B cell (primary cell): ENCODE data around the gene RIC8B. TPM values are rescaled to one million over a fixed set of nuclear protein-coding genes. Genes with fewer than 3 reads are reported as not detected.

ENCODE experiments used
- ATAC-seq: fragments of 200-7000 bp; cut with Tn5 transposase; one replicate; pipeline ENCODE4 v1.10.0; 2021; ENCODE audit warnings: low read depth, mild to moderate bottlenecking, moderate number of reproducible peaks, moderate library complexity
- CTCF ChIA-PET: fragments of 350-600 bp; sonication (Branson Sonifier 250); formaldehyde crosslinking; loops from one replicate; lab custom pipeline; 2021; ENCODE audit warnings: antibody characterized with exemption, inconsistent platforms; lab: Charles Lee
- POLR2A ChIA-PET: fragments of 350-600 bp; sonication (Branson Sonifier 250); formaldehyde crosslinking; loops from one replicate; lab custom pipeline; 2021; ENCODE audit warnings: antibody characterized with exemption; lab: Charles Lee
- DNase-seq: peaks from one replicate; pipeline ENCODE4 v3.0.0; 2013
- H2AFZ ChIP-seq: 2 replicates; pipeline ENCODE4 v1.6.1; 2012; ENCODE audit warnings: mild to moderate bottlenecking, low read depth, low read length; ENCODE audit not compliant: insufficient read depth, poor library complexity, severe bottlenecking
- H3K27ac ChIP-seq, 2 donors: 1 replicate in 1 of 2; 2 replicates in 1 of 2; pipeline ENCODE4 v1.5.1; 2012 to 2013; ENCODE audit warnings: low read length in 2 of 2, mild to moderate bottlenecking in 2 of 2, moderate library complexity in 1 of 2
- H3K27me3 ChIP-seq, 4 experiments: fragments of 200-600 bp in 1 of 4; sonication (generic) in 1 of 4; replicated peaks in 1 of 4; 1 replicate in 2 of 4; 2 replicates in 2 of 4; pipeline versions ENCODE4 v1.6.1 to v1.7.0; 2013 to 2016; ENCODE audit warnings: low read length in 3 of 4, mild to moderate bottlenecking in 2 of 4, mixed read lengths in 1 of 4, moderate library complexity in 1 of 4; ENCODE audit not compliant: insufficient read depth in 4 of 4, control insufficient read depth in 3 of 4; ENCODE audit errors: control extremely low read depth in 1 of 4
- H3K36me3 ChIP-seq, 2 experiments: replicated peaks in 1 of 2; 1 replicate in 1 of 2; 2 replicates in 1 of 2; pipeline versions ENCODE4 v1.6.1 to v1.7.1; 2013; ENCODE audit warnings: low read length in 1 of 2; ENCODE audit not compliant: insufficient read depth in 2 of 2, control insufficient read depth in 1 of 2; ENCODE audit errors: control extremely low read depth in 1 of 2, extremely low read depth in 1 of 2
- H3K4me1 ChIP-seq, 2 donors: fragments of 200-600 bp in 1 of 2; sonication (generic) in 1 of 2; 1 replicate in 1 of 2; 2 replicates in 1 of 2; pipeline versions ENCODE4 v1.5.1 to v1.6.1; 2013 to 2017; ENCODE audit warnings: low read length in 2 of 2; ENCODE audit not compliant: control insufficient read depth in 2 of 2, insufficient read depth in 2 of 2
- H3K4me2 ChIP-seq: replicated peaks from 2 replicates; pipeline ENCODE3; 2012; ENCODE audit warnings: mild to moderate bottlenecking, low read depth, low read length; ENCODE audit not compliant: poor library complexity, severe bottlenecking
- H3K4me3 ChIP-seq, 5 experiments: fragments of 200-600 bp in 1 of 5; sonication (generic) in 1 of 5; 1 replicate in 3 of 5; 2 replicates in 2 of 5; pipeline versions ENCODE4 v1.5.1 to v1.7.0; 2011 to 2016; ENCODE audit warnings: low read length in 4 of 5, mild to moderate bottlenecking in 4 of 5, low read depth in 2 of 5, control low read depth in 1 of 5, moderate library complexity in 1 of 5; ENCODE audit not compliant: insufficient read depth in 1 of 5; ENCODE audit errors: control extremely low read depth in 1 of 5, extremely low read depth in 1 of 5
- H3K79me2 ChIP-seq: fragments of 200-600 bp; sonication (generic); one replicate; pipeline ENCODE4 v1.6.0; 2016; ENCODE audit warnings: low read length; ENCODE audit not compliant: control insufficient read depth, insufficient read depth
- H3K9ac ChIP-seq: fragments of 200-600 bp; sonication (generic); 2 replicates; pipeline ENCODE4 v1.6.1; 2017; ENCODE audit warnings: mild to moderate bottlenecking, low read length, moderate library complexity
- H3K9me3 ChIP-seq, 3 donors: one replicate each; pipeline versions ENCODE4 v1.6.1 to v1.7.1; 2013; ENCODE audit warnings: low read length in 2 of 3; ENCODE audit not compliant: control insufficient read depth in 2 of 3, insufficient read depth in 1 of 3; ENCODE audit errors: control extremely low read depth in 1 of 3
- H4K20me1 ChIP-seq: 2 replicates; pipeline ENCODE4 v1.6.0; 2012; ENCODE audit warnings: mild to moderate bottlenecking, low read length; ENCODE audit not compliant: insufficient read depth, control insufficient read depth, poor library complexity, severe bottlenecking
- H3K27ac Mint-ChIP-seq: one replicate; pipeline ENCODE4 v1.8.0; 2021; ENCODE audit warnings: mixed read lengths
- H3K27me3 Mint-ChIP-seq: one replicate; pipeline ENCODE4 v1.8.0; 2021; ENCODE audit warnings: mixed read lengths
- H3K4me1 Mint-ChIP-seq: one replicate; pipeline ENCODE4 v1.8.0; 2021; ENCODE audit warnings: mixed read lengths
- H3K4me3 Mint-ChIP-seq: one replicate; pipeline ENCODE4 v1.8.0; 2021; ENCODE audit warnings: mixed read lengths
- H3K9me3 Mint-ChIP-seq: one replicate; pipeline ENCODE4 v1.8.0; 2022; ENCODE audit warnings: mixed read lengths; ENCODE audit not compliant: insufficient read depth
- EZH2 ChIP-seq: IDR thresholded peaks from 2 replicates; pipeline ENCODE4 v1.6.1; 2012; ENCODE audit warnings: borderline replicate concordance, low read depth, mild to moderate bottlenecking, moderate library complexity, low read length; ENCODE audit not compliant: insufficient read depth, poor library complexity, severe bottlenecking
- WGBS: methylation state at CpG from one replicate; pipeline ENCODE4 v1.1.5; 2013; ENCODE audit warnings: missing lambda C conversion rate; ENCODE audit not compliant: insufficient coverage; 5-methylcytosine and 5-hydroxymethylcytosine counted together
- intact Hi-C: fragments of 100-400 bp; cut with micrococcal nuclease; formaldehyde crosslinking; loops from one replicate; pipeline ENCODE4 v1.10.0; 2022
- polyA plus RNA-seq: library from polyadenylated mRNA; depleted of rRNA; stranded (reverse); fragments of >200 nt; gene quantifications from 2 replicates; pipeline ENCODE4 v1.2.3, GENCODE V29; 2012
- total RNA-seq, 2 donors: library from RNA; stranded (reverse); fragments of 120-200 nt in 1 of 2; gene quantifications; 1 replicate in 1 of 2; 2 replicates in 1 of 2; pipeline versions ENCODE4 v1.2.3 to v1.2.4, GENCODE V29; 2013 to 2022
- TF ChIP-seq, protein P1 (sequence below): fragments of 200-600 bp; IDR thresholded peaks from one replicate; pipeline ENCODE4 v1.8.0; 2022; ENCODE audit warnings: antibody characterized with exemption, mild to moderate bottlenecking

Gene RIC8B
- total and polyA plus RNA-seq, 2 donors (not counting 1 experiment from before 2014, with no cell fraction given): 3.0 to 14.8 TPM

DNA sequence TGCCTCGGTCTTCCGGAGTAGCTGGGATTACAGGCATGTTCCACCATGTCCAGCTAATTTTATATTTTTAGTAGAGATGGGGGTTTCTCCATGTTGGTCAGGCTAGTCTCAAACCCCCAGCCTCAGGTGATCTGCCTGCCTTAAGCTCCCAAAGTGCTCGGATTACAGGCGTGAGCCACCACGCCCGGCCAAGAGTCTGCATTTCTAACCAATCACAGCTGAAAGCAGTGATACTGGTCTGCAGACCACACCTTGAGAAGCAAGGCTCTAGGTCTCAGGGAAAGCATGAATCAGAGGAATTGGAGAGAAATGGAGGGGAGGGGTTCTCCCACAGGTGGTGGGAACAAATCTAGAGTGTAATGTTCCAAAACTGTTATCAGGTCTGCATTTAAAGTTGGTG is 126.1 kb downstream of the RIC8B start:
- H3K27ac ChIP-seq: no peak overlapping the region
- no peak overlapping the region for H3K4me3 ChIP-seq
- intact Hi-C loops: no loop called here
- ATAC-seq: no peak
- Mint-ChIP-seq H3K9me3 (no peaks in the 10 kb centered on the region), H3K27ac (no peak overlapping the region), H3K4me3 (no peak overlapping the region), H3K4me1 (peaks cover 2% of the 10 kb centered on the region), H3K27me3 (peaks cover 81% of the 10 kb centered on the region)
- H3K27me3 ChIP-seq: peaks cover 8 to 81% (median 72%) of the 10 kb centered on the region in 4 experiments
- TF ChIP-seq EZH2: no peak
- TF ChIP-seq, protein P1, sequence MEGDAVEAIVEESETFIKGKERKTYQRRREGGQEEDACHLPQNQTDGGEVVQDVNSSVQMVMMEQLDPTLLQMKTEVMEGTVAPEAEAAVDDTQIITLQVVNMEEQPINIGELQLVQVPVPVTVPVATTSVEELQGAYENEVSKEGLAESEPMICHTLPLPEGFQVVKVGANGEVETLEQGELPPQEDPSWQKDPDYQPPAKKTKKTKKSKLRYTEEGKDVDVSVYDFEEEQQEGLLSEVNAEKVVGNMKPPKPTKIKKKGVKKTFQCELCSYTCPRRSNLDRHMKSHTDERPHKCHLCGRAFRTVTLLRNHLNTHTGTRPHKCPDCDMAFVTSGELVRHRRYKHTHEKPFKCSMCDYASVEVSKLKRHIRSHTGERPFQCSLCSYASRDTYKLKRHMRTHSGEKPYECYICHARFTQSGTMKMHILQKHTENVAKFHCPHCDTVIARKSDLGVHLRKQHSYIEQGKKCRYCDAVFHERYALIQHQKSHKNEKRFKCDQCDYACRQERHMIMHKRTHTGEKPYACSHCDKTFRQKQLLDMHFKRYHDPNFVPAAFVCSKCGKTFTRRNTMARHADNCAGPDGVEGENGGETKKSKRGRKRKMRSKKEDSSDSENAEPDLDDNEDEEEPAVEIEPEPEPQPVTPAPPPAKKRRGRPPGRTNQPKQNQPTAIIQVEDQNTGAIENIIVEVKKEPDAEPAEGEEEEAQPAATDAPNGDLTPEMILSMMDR: no peak
- H3K36me3 ChIP-seq: no peaks in the 10 kb centered on the region
- CTCF ChIA-PET: no interaction called here
- H3K4me1 ChIP-seq: peaks cover 4 to 10% of the 10 kb centered on the region in 2 donors
- POLR2A ChIA-PET: no interaction called here
- DNase-seq: no peak
- H3K9ac ChIP-seq: no peak overlapping the region
- H4K20me1 ChIP-seq: no peaks in the 10 kb centered on the region
- H3K9me3 ChIP-seq: peaks cover 0 to 10% (median 0%) of the 10 kb centered on the region in 3 donors
- WGBS: 79% methylated on average over 2 of the region's 6 CpGs
- H3K4me2 ChIP-seq: no peak overlapping the region
- H2AFZ ChIP-seq: no peak overlapping the region
- H3K79me2 ChIP-seq: no peaks in the 10 kb centered on the region

DNA sequence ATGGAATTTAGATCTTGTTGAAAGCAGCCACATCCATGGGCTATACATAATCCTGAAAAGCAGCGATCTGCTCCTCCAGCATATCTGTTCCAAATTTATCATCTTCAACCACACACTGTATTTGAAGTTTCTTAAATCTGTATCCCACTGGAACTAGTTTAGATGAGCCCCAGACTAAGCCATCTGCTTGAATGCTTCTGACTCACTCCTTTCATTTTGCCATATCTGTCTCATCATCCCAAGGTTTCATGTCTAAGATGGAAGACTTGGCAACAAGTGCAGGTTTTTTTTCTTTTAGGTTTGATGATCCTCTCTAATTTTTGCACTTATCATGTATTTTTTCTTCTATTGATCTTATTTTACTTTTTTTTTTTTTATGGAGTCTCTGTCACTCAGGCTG is 126.8 kb downstream of the RIC8B start:
- H3K27me3 ChIP-seq: peaks cover 8 to 82% (median 73%) of the 10 kb centered on the region in 4 experiments
- peaks cover 4 to 10% of the 10 kb centered on the region in 2 donors for H3K4me1 ChIP-seq
- H3K27ac Mint-ChIP-seq: no peak overlapping the region
- no peaks in the 10 kb centered on the region for H4K20me1 ChIP-seq
- ATAC-seq (no peak), DNase-seq (no peak)
- H3K9me3 Mint-ChIP-seq: no peaks in the 10 kb centered on the region
- no peak overlapping the region for H3K4me2 ChIP-seq
- peaks cover 0 to 13% (median 2%) of the 10 kb centered on the region in 3 donors for H3K9me3 ChIP-seq
- H3K27ac ChIP-seq: no peak overlapping the region
- no peak overlapping the region for H3K4me3 ChIP-seq
- peaks cover 2% of the 10 kb centered on the region for H3K4me1 Mint-ChIP-seq
- no peak overlapping the region for H3K4me3 Mint-ChIP-seq
- WGBS: 100% methylated on average over 1 of the region's 1 CpG
- no peak overlapping the region for H3K9ac ChIP-seq
- no peak overlapping the region for H2AFZ ChIP-seq
- no peaks in the 10 kb centered on the region for H3K79me2 ChIP-seq
- ChIA-PET POLR2A (no interaction called here), CTCF (interaction anchor here (0.8 kb wide), 1 partner anchor 203 kb away, joined by 3 read pairs; no protein-coding TSS in a partner anchor)
- intact Hi-C loops: no loop called here
- H3K36me3 ChIP-seq: no peaks in the 10 kb centered on the region
- TF ChIP-seq EZH2: no peak
- TF ChIP-seq, protein P1: no peak
- H3K27me3 Mint-ChIP-seq: peaks cover 80% of the 10 kb centered on the region
